Cardiac fibroblast (primary cell): ENCODE data around the gene CRADD.

Source experiments
- DNase-seq, 2 donors: peaks; one replicate each; pipeline versions ENCODE4 v3.0.0 to v3.0.0-alpha.2; 2010; ENCODE audit warnings: low read depth in 2 of 2
- H3K4me3 ChIP-seq, 2 donors: replicated peaks in 1 of 2; 1 replicate in 1 of 2; 2 replicates in 1 of 2; pipeline ENCODE4 v1.5.1; 2011; ENCODE audit warnings: low read depth in 2 of 2, low read length in 2 of 2, mild to moderate bottlenecking in 2 of 2, moderate library complexity in 1 of 2
- CTCF ChIP-seq: IDR thresholded peaks from one replicate; pipeline ENCODE4 v1.5.1; 2011; ENCODE audit warnings: low read depth, mild to moderate bottlenecking, low read length, inconsistent platforms

The CRADD gene

GRCh38 chr12:93785249-93786010 is 108.3 kb downstream of the CRADD start:
- DNase-seq = peak; percentile 97 to 98
- TF ChIP-seq CTCF = no peak
- H3K4me3 ChIP-seq = no peak overlapping the region

- no peak overlapping the region for H3K4me3 ChIP-seq
- no peak for TF ChIP-seq CTCF
- peak in 1 of 2 donors; percentile 73 for DNase-seq
These were observed 109.7 kb downstream of the CRADD start for GRCh38 chr12:93786656-93787397.

GRCh38 chr12:93788853-93789252 is 111.7 kb downstream of the CRADD start:
- TF ChIP-seq CTCF = no peak
- no peak overlapping the region for H3K4me3 ChIP-seq
- no peak for DNase-seq

GRCh38 chr12:93789767-93790166 is 112.6 kb downstream of the CRADD start:
- H3K4me3 ChIP-seq = no peak overlapping the region
- DNase-seq = peak in 1 of 2 donors; percentile 67
- no peak for TF ChIP-seq CTCF

GRCh38 chr12:93790472-93791152 is 113.4 kb downstream of the CRADD start:
- no peak for TF ChIP-seq CTCF
- peak; percentile 88 to 92 for DNase-seq
- H3K4me3 ChIP-seq = no peak overlapping the region

GRCh38 chr12:93793007-93793406 is 115.8 kb downstream of the CRADD start:
- DNase-seq = peak in 1 of 2 donors; percentile 47
- TF ChIP-seq CTCF = no peak

More at GRCh38 chr12:93793007-93793406, 115.8 kb downstream of the CRADD start:
- no peak overlapping the region for H3K4me3 ChIP-seq
